GM12891 (cell line): ENCODE data around the gene APLF.

Experiments
- POLR2A ChIP-seq: IDR thresholded peaks from 2 replicates; pipeline ENCODE4 v1.6.1; 2011; ENCODE audit warnings: low read depth, low read length, control low read depth
- POLR2AphosphoS5 ChIP-seq: IDR thresholded peaks from 2 replicates; pipeline ENCODE4 v1.6.1; 2011; ENCODE audit warnings: low read depth, low read length, control low read depth
- SPI1 ChIP-seq: IDR thresholded peaks from 2 replicates; pipeline ENCODE4 v1.6.1; 2011; ENCODE audit warnings: low read depth, low read length, control low read depth
- TAF1 ChIP-seq: IDR thresholded peaks from 2 replicates; pipeline ENCODE4 v1.6.1; 2011; ENCODE audit warnings: low read depth, low read length, control low read depth

DNA sequence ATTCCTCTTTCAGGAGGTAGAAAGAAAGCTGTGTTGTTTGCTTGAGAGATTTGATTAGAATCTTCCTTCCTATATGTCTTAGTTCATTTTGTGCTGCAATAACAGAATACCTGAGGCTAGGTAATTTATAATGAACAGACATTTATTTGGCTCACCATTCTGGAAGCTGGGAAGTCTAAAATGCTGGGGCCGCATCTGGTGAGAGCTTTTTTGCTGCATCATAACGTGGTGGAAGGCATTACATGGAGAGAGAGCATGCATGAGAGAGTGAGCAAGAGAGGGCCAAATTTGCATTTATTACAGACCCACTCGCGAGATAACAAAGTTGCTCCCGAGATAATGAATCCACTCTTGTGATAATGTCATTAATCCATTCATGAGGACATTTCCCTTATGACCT, 34.4 kb downstream of the APLF start:
- TF ChIP-seq POLR2A (no peak), POLR2AphosphoS5 (no peak), TAF1 (no peak), SPI1 (no peak)
